Germinal center (tissue), 1 donor: ENCODE measurements around the gene WDR27.
"Not testable (repeated sequence)": the region's sequence is repeated elsewhere in the genome, so short reads cannot be mapped to it uniquely, and the experiment has no call there.

Experiments used
- DNase-seq: peaks from one replicate; pipeline ENCODE4 v3.0.0; 2012; ENCODE audit warnings: mixed read lengths, low spot score

Gene WDR27

DNA sequence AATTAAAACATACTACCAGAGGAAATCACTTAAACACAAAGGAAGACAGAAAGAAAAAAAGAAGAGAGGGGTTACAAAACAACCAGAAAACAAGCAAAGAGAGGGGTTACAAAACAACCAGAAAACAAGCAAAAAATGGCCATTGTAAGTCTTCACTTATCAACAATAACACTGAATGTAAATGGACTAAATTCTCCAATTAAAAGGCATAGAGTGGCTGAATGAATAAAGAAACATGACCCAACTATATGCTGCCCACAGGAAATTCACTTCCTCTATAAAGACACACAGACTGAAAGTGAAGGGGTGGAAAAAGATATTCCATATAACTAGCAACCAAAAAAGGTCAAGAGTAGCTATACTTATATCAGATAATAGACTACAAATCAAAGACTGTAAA is 180.0 kb downstream of the WDR27 start:
- DNase-seq, result no peak

DNA sequence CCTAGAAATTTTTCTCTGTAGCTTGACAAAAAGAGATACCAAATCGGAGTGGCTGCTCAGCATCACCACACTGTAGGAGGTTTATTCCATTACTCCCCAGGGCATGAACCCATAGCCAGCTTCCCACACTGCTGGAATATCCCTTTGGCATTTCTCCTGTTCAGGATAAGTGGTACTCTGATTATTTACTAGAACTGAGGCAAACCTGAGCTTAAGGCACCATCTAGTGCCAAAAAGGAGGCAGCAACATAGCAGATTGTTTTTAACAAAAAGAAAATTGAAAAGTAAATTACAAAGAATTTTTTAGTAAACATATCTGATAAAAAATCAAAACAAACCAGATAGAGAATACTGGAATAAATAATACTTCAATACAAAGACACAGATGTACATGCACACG is 181.7 kb downstream of the WDR27 start:
- DNase-seq, result no peak

DNA sequence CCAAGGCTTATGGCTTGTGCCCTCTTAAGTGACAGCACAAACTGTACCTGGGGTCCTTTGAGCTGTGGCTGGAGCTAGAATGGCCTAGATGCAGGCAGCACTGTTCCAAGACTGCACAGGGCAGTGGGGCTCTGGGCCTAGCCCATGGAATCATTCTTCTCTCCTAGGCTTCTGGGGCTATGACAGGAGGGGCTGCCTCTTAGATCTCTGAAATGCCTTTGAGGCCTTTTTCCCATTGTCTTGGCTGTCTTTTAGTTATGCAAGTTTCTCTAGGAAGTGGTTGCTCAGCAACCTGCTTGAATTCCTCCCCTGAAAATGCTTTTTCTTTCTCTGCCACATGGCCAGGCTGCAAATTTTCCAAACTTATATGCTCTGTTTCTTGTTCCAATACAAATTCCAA is 183.4 kb downstream of the WDR27 start:
- no peak for DNase-seq

DNA sequence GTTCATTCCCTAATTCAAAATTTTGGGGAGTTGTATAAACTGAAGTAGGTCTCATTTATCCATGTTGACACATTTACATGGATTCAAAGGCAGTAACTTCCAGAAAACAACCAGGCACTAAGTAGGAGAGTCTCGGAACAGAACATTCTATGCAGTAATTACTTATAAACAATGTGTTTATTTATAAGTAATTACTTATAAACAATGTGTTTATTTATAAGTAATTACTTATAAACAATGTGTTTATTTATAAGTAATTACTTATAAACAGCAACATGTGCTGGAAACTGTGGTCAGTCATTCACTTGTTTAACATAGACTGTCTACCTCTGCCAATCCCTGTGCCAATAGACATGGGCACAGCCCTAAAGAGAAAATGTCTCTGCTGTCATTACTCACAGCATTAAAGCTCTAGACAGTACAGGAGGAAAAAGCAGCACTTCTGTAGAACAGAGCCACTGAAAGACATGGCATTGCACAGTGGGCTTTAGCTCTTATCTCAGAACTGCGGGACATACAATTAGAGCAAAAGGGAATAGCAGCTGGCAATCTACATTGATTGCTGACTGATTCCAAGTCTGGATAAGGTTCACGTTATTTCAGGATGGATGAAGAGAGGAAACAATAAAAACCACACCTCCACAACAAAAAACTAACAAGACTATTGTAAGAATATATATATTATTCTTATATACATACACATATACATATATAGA is 188.2 kb downstream of the WDR27 start:
- no peak for DNase-seq

DNA sequence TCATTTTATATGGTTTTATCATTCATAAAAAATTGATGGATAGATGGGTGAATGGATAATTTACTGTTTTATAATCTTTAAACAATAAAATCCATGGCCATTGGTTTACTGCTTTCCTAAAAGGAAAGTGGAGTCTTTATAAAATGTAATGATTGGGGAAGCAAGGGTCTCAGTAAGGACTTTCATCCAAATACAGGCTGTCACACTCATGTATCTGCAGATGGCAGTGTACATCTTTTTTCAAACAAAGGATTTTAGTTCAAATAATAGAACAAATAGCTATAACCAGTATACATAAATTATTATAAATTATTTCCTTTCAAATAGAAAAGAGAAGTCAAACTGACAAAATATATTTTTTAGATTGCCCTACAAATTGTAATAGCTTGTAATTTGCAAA is 190.0 kb downstream of the WDR27 start:
- not testable (repeated sequence) for DNase-seq

DNA sequence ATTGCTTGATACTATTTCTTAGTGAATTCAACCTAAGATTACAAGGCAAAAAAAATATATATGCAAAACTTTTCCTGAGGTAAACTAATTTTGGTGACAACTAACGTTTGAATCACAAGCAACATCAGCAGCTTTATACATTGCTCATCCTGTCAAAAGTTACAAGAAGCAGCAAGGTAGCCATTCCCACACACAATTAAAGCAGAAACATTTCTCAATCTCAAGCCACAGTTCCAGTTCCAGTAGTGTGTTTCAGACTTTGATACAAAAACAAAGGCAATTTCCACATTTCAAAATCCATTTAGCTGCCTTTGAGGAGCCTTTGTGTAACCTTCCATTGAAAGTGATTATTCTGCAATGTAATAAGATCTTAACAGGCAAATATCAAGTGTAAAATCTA is 191.0 kb downstream of the WDR27 start:
- no peak for DNase-seq

DNA sequence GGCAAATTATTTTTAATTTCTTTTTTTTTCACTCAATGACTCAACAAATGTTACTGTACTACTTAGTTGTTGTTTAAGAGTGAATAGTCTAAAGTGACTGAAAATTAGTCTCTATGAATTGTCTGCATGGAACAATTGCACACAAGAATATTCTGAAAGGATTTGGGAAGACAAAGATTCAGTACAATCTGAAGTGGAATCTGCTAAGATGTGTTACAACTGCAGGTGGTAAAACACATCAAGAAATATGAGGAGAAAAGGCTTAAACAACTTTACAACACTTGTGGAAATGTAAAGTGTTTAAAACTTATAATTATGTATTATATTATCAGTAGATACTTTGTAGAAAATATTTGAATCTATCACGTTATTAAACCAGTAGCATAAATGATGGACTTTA is 193.4 kb downstream of the WDR27 start:
- no peak for DNase-seq

DNA sequence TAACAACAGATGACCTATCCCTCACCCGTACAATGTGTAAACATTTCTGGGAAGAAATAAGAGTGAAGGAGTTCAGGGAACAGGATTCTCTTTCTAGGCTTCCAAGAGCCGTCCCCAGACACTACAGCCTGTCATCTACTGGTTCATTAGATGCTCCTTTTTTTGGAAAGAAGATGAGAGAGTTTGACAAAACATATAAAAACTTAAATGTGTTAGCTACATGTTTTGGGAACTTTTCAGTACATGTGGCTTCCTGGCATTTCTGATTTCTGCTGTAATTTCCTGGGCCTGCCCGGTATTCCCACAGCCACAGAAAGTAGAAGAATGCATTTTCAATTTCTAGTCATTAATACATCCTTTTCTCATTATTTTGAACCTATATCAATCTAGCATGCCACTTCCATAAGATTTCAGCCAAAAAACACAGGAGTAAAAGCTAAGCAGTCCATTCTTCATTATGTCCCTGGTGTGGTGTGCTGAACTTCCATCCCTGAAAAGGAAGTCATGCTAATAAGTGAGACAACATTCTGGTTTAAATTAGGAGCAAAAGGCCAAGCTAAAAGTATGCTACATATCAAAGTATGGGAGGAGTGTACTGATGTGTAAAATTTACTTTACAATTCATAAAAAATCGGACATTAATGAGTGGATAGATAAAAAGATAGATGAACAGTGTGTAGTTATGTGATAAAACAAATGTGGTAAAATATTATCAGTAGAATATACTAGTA is 198.2 kb downstream of the WDR27 start:
- DNase-seq, result no peak

DNA sequence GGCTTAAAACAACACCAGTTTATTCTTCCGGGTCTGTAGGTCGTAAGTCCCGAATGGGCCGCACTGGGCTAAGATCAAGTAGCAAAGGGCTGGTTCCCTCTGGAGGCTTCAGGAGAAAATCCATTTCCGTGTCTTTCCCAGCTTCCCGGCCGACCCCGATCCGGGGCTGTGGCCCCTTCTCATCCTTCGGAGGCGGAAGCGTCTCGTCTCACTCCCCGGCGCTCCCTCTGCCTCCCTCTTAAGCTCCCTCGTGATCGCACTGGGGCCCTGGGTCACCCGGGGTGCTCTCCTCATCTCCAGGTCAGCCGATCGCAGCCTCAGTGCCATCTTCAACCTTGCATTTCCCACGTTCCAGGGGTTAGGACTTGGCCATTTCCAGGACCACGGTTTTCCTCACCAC is 199.4 kb downstream of the WDR27 start:
- no peak for DNase-seq

DNA sequence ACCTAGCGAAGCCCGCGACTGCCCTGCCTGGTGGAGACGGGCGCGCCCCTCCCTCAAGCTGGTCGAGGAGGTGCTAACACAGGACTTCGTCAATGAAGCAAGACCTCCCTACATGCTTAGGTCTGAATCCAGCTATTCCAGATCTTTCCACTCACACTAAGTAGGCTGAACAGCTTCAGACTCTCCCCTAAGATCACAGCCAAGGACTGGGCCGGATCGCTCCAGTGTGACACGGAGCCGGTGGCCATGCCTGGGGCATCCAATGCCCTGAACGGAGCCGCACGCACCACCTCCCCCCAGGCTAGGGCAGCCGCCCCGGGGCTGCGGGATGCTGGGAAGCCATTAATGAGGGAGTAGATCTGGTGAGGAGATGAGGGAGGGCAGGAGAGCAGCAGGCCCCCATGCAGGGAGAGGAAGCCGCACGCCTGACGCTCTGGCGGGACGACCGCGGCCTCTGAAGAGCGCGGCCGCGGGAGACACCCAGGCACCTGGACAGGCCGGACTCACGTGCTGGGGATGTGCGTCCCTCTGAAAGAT is 200.0 kb downstream of the WDR27 start:
- no peak for DNase-seq

DNA sequence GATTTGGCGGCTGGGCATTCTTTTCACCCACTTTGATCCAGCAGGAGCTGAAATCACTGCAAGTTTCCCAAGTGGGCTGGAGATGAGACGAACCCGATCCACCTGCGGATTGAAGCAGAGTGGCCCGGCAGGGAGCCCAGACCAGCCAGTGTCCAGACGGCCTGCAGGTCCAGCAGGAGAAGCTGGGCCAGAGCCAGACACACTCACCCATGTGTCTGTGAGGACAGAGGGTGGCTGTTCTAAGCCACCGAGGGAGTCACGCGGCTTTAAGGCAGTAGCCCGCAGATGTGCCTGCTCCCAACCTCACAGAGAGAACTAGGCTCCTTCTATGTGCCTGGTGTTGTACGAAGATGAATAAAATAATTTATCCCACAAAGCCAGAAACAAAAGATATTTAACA is 200.7 kb downstream of the WDR27 start:
- no peak for DNase-seq

DNA sequence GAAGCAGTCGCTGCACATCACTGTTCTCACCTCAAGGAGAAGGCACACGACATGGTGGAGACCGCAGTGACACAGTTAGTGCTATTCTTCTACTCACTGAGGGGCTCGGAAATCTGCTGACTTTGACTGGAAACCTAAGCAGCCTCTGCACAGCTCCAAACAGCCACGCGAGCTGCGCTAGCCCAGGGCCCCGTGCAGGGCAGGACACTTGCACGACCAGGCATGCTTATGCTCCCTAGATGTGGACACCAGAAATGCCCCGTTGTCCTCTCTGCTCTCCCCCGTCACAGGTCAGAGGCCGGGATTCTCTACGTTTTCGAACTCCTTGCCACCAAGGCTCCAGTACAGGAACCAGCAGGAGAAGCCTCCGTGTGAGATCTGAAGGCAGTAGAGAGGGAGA is 201.1 kb downstream of the WDR27 start:
- no peak for DNase-seq

DNA sequence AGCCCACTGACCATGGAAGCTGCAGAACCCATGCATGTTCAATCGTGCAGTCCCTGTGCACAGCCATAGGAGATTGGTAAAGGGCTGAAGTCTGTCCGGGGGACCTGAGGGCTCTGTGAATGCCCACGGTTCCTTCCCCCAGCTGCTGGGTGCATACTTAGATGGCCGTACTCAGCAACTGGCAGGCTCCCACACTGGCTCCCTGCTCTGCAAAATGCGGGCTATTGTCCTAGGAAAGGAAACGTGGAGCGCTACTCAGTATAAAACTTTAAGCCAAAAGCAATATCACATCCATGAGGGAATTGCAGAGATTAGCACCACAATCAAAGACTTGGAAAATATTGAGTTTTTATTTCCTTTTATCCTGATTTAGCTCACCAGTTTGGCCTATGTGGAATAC is 202.0 kb downstream of the WDR27 start:
- no peak for DNase-seq

DNA sequence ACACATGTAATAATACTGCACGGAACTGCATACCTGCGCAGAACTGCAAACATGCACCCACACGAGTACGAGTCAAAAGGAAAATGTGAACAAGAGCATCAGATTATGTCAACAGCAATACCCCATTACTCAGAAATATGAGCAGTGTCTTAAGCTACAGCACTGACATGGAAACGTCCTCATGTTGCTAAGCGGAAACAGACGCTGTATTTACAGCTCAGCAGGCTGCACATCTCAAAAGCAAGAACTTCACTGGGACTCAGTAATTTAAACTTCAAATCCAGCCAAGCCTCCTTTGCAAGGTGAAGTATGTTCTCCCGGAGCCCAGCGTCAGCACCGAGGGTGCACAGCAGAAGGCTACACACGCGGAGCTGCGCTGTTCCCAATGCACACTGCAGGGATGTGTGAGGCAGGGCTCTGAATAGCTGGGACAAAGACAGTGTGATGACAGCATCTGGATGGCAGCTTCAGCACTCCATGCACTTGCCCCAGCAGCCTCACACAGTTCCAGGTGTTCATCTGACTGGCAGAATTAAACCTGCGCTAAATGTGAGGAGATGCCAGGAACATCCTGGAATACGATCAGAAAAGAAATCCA is 202.8 kb downstream of the WDR27 start:
- DNase-seq, result no peak

DNA sequence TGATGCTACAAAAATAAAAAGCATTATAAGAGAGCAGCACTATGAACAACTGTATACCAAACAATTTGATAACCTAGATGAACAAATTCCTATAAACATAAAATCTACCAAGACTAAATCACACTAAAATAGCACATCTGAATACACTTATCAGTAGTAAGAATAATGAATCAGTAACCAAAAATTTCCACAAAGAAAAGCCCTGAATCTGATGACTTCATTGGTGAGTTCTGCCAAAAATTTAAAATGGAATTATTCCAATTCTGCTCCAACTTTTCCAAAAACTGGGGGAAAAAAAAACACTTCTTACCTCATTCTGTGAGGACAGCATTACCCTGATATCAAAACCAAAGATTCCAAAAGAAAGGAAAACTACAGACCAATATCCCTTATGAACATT is 206.2 kb downstream of the WDR27 start:
- no peak for DNase-seq

DNA sequence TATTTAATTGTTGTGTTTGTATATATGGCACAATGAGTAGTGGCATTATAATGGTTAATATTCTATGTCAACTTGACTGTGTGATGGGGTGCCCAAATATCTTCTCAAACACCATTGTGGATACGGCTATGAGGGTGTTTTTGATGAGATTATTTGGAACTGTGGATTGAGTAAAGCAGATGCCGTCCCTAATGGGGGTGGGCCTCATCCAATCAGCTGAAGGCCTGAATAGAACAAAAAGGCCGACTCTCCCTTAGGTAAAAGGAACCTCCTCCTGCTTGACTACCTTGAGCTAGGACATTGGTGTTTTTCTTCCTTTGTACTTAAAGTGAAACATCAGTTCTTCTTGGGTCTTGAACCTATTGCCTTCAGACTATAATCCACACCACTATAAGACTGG is 207.8 kb downstream of the WDR27 start:
- DNase-seq, result no peak

DNA sequence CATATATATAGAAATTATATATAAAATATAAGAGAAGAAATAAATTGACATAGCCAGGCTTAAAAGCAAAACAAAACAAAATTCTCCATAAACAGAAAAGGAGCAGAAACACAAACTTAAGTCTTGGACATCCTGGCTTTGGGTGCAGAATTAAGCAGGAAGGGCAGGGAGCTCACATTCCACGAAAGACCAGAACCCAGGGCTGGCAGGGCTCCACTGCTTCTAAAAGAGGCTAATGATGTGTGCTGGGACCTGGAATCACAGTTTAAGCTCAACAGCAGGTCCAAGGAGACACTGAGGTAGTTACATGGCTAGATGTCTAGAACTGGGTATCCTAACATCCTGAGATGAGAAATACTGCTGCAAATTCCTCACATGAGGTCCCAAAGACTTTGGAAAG is 210.3 kb downstream of the WDR27 start:
- DNase-seq, result no peak

DNA sequence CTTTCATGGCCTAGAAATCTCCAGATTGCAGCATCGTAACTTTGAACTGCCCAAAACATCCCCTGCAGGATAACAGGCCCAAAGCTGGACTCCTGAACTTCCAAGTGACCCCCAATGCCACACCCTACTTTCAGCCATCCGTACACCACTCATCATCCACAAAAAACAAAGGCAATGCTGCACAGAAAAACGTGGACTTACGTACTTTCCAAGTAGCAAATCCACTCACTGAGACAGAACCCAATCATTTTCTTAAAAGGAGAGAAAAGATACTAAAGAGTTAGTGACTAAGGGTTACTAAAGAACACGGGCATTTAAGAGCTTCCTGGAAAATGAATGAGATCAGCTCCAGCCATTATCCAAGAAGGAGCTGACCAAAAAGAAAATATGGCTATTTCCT is 211.0 kb downstream of the WDR27 start:
- no peak for DNase-seq

DNA sequence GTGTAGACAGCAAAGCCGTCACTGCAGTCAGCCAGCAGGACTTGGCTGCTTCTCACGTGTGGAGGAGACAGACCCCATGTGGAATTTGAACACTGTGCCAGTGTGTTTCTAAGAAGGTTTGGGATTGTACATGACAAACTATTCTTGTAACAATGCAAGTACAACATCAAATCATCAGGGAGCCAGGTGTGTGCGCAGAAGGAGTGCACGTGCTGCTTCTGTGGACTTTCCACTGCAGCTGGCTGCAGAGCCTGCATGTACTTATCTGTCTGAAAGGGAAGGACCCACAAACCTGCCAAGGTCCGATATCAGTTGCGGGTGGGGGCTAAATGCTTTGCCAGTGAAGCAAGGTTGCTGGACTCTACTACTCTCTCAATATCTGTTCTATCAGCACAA is 211.6 kb downstream of the WDR27 start:
- no peak for DNase-seq

DNA sequence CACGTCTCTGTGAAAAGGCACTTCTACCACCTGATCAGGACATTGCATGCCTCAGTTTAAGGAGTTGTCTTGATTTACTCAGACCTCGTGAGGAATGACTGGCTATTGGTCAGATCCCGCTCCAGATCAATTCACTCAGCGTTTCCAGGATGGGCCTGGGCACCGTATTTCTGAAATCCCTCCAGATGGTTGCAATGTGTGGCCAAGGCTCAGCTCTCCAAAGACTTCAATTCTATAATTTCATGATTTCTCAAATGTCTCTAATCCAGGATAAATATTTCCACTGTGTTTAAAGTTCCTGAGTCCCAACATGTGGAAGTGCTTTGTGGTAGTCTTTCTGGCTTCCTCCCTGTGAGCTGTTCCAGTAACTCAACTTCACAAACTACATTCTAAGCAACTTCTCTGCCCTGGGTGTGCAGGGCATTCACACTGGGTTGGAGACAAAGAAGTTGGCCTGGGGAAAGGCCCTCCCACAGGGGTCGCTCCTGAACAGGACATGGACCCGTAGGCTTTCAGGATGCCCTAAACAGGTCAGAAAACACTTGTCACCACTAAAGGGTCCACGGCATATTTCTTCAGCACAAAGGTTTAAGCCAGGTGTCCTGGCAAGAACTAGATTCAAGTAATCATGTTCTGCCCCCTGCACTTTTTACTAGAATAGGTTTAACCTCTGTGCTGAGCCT is 212.1 kb downstream of the WDR27 start:
- DNase-seq, result no peak

DNA sequence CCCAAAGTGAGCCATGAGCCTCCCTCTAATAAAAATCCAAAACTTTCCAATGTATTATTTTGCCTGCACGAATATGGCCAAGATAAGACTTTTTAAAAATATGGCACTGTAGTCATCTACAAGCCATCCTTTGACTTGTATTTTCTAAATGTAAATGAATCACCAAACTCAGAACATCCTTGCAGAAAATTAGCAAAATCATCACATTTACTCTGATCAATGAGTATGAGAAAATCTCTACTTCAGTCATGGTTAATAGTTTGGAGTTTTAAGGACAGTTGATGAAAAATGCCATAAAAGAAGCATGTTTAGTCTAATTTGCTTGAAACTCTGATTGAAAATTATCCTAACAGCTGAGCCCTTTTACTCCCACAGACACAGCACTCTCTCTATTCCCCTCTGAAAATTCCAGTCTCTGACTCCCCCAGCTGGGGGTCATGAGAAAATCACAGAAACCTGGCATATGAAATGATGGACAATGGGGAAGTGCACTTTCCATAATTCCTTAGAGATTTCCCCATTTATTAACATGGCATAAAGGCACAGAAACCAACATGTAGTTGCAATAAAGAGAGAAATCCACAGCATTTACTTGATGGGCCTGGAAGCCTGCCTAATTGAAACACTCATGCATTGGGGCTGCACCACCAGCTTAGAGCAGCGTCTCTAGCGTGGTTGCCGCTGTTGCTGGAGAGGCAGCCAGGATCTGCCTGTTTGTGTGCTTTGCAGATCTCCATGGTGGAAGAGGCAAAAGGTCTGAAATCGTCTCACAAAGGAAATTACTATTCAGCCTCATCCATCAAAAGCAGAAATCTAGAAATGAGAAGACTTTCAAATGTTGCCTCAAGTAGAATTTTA is 214.0 kb downstream of the WDR27 start:
- DNase-seq, result no peak
